C4-2B (cell line): Measurements from ENCODE around the gene PRKCB.

Experiments
- H3K27ac ChIP-seq: fragments of 450-650 bp; 2 replicates; pipeline ENCODE4 v1.5.1; 2017
- ZFX ChIP-seq: fragments of 450-650 bp; IDR thresholded peaks from 2 replicates; pipeline ENCODE4 v1.6.1; 2017
- TF ChIP-seq, protein P1 (sequence below): fragments of 450-650 bp; conservative IDR thresholded peaks from 2 replicates; pipeline ENCODE4 v1.5.1; 2017; ENCODE audit warnings: mild to moderate bottlenecking

PRKCB gene

DNA sequence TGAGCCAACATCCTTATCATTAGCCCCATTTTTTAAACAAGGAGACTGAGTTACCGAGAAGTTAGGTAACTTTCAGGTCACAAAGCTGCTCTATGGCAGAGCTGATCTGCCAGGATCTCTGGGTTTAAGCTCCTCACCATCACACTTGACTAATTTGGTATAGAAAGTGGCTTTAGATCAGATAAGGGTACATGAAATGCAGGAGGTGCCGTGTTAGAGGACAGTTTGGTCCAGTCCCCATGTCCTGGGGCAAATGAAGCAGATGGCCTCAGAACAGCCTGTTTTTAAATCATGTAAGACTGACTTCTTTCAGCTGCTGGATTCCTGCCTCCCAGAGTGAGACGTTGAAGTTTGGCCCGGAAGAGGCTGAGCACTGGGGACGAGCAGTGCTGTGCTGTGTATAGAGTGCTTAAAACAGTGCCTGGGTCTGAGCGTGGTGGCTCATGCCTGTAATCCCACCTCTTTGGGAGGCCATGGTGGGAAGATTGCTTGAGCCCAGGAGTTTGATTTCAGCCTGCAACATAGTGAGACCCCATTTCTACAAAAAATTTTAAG lies 233.3 kb downstream of the PRKCB start:
- no peak for TF ChIP-seq ZFX
- peak overlapping the region; percentile 25; the same call in 1 of the 2 replicates for H3K27ac ChIP-seq

DNA sequence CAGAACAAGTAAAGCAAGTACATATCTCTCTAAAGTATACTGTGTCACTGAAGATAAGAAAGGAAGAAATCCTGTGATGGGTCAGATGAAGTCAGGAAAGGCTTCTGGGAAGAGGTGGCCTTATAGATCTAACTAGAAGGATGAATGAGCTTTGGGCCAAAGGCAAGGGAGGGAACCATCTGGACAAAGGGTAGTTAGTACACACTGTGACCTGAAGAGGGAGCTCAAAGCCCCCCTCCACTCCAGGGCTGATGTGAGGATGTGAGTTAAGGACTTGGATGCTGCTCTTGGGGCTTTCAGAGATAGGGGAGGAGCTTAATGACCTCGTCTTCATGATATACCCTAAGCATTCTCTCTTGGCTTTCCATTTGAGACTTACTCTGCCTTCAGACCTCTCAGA lies 235.1 kb downstream of the PRKCB start:
- TF ChIP-seq, protein P1, sequence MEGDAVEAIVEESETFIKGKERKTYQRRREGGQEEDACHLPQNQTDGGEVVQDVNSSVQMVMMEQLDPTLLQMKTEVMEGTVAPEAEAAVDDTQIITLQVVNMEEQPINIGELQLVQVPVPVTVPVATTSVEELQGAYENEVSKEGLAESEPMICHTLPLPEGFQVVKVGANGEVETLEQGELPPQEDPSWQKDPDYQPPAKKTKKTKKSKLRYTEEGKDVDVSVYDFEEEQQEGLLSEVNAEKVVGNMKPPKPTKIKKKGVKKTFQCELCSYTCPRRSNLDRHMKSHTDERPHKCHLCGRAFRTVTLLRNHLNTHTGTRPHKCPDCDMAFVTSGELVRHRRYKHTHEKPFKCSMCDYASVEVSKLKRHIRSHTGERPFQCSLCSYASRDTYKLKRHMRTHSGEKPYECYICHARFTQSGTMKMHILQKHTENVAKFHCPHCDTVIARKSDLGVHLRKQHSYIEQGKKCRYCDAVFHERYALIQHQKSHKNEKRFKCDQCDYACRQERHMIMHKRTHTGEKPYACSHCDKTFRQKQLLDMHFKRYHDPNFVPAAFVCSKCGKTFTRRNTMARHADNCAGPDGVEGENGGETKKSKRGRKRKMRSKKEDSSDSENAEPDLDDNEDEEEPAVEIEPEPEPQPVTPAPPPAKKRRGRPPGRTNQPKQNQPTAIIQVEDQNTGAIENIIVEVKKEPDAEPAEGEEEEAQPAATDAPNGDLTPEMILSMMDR, result peak; percentile 66
- no peak for TF ChIP-seq ZFX
- no peak overlapping the region for H3K27ac ChIP-seq

DNA sequence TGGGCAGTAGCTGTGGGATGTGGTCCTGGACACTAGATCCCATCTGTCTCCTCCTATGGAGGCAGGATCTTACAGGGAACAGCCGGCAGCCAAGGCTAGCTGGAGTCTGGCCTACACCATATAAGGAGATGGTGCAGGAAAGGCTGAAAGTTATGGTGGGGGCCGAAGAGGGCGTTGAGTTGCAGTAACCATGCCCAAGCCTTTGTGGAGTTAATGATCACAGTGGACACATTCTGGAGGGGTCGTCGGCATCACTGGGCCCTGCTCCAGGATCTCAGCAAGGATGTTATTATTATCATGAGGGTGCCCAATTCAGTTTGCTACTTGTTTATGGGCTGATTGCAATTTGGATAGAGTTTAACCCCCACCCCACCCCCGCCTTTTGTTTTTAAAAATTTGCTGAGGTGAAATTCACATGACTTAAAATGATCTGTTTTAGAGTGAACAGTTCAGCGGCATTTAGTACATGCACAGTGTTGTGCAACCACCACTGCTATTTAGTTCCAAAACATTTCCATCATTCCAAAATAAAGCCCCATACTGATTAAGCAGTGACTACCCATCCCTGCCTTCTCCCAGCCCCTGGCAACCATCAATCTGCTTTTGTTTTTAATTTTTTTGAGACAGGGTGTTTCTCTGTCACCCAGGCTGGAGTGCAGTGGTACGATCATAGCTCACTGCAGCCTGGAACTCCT lies 236.0 kb downstream of the PRKCB start:
- no peak overlapping the region for H3K27ac ChIP-seq
- TF ChIP-seq ZFX, result no peak
- TF ChIP-seq, protein P1, result no peak

DNA sequence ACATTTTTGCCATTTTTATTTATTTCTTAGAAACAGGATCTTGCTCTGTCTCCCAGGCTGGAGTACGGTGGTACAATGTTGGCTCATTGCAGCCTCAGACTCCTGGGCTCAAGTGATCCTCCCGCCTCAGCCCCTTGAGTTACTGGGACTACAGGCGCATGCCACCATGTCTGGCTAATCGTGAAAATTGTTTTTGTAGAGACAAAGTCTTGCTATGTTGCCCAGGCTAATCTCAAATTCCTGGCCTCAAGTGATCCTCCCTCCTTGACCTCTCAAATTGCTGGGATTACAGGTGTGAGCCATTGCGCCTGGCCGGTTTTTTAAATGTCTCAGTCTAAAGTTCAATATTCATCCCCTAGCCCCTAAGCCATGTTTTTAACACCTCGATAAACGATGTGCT lies 237.5 kb downstream of the PRKCB start:
- TF ChIP-seq, protein P1, result no peak
- TF ChIP-seq ZFX, result no peak
- H3K27ac ChIP-seq, result no peak overlapping the region

DNA sequence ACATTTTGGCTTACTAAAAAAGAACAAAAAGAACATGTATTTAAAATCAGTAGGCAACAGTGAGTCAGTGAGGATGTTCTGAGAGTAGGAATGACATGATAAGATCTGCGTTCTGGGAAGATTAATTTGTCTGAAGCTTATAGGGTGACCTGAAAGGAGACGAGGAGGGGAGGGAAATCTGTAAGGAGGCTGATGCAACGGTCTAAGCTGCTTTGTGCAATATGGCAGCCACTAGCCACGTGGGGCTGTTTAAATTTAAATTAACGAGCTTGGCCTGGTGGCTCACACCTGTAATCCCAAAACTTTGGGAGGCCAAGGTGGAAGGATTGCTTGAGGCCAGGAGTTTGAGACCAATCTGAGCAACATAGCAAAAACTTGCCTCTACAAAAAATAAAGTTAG lies 238.8 kb downstream of the PRKCB start:
- no peak overlapping the region for H3K27ac ChIP-seq
- TF ChIP-seq, protein P1, result no peak
- TF ChIP-seq ZFX, result no peak

DNA sequence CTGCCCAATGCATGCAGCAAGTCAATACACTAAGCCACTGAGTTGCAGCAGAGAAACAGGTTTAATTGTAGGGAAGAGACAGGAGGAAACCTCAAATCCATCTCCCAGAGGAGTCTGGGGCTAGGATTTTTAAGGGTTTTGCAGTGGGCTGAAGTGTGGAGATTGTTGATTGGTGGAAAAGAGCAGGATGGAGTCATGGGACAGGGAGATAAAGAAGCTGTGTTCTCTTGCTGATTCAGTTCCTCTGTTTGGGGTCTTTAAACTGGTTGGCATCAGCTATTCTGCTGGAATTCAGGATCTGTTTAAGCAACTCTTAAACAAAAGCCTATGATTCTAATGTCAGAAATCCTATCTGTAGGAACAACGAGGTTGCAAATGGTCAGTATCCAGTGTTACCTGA lies 239.5 kb downstream of the PRKCB start:
- no peak overlapping the region for H3K27ac ChIP-seq
- no peak for TF ChIP-seq ZFX
- TF ChIP-seq, protein P1, result no peak

DNA sequence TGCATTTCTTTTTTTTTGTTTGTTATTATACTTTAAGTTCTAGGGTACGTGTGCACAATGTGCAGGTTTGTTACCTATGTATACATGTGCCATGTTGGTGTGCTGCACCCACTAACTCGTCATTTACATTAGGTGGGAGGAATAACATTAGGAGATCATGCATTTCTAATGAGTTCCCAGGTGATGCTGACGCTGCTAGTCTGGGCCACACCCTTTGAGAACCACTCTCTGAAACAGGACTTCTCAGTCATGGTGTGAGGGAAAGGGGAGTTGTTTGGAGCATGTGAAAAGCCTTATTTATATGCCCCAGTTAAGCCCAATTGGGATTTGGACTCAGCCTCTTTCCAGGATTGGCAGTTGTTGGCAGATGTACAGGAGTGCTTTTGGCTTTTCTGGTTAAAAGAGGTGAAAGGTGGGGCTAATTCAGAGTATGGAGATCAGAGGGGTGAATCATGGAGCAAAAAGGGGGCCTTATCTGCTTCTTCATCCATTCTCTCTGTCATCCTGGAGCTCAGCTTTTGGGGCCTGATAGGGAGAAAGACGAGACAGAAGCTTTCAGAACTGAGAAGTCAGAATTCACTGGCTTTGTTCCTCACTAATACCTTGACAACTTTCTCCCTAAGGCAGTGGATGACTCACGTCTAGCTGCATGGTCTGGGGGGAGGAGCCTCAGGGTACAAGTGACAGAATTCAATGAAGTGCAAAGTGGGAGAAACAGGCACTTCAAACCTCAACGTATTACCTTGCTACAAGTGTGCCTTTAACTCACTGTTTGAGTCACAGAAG lies 240.3 kb downstream of the PRKCB start:
- H3K27ac ChIP-seq, result no peak overlapping the region
- no peak for TF ChIP-seq ZFX
- TF ChIP-seq, protein P1, result no peak
